Activated T-cell treated with anti-CD3 and anti-CD28 coated beads, Interleukin-2, amount 50 U/mL, for 72 hours (primary cell): ENCODE measurements around the gene SAXO2. TPM values are rescaled to one million over a fixed set of nuclear protein-coding genes. Genes with fewer than 3 reads are reported as not detected.
"Not testable (repeated sequence)": the region's sequence is repeated elsewhere in the genome, so short reads cannot be mapped to it uniquely, and the experiment has no call there.

Source experiments
- ATAC-seq, 2 donors: fragments of 150-1000 bp; cut with Tn5 transposase; replicated peaks in 1 of 2; 2 replicates each; pipeline ENCODE4 v1.10.0; 2021; ENCODE audit warnings: moderate library complexity in 2 of 2, mild to moderate bottlenecking in 1 of 2
- DNase-seq, 2 donors: peaks; one replicate each; pipeline ENCODE4 v3.0.0; 2021 to 2022; ENCODE audit warnings: mixed read lengths in 1 of 2
- H3K27ac Mint-ChIP-seq: one replicate; pipeline ENCODE4 v1.8.0; 2022; ENCODE audit warnings: mild to moderate bottlenecking, moderate library complexity, mixed read lengths
- H3K27me3 Mint-ChIP-seq: one replicate; pipeline ENCODE4 v1.8.0; 2022; ENCODE audit warnings: low read depth, mixed read lengths
- H3K36me3 Mint-ChIP-seq, 2 donors: one replicate each; pipeline ENCODE4 v1.8.0; 2022; ENCODE audit warnings: mixed read lengths in 2 of 2, mild to moderate bottlenecking in 1 of 2; ENCODE audit not compliant: insufficient read depth in 2 of 2
- H3K4me1 Mint-ChIP-seq: one replicate; pipeline ENCODE4 v1.8.0; 2022; ENCODE audit warnings: low read depth, mixed read lengths
- H3K4me3 Mint-ChIP-seq, 2 donors: one replicate each; pipeline ENCODE4 v1.8.0; 2022; ENCODE audit warnings: mild to moderate bottlenecking in 2 of 2, mixed read lengths in 2 of 2, moderate library complexity in 2 of 2
- H3K9me3 Mint-ChIP-seq, 2 donors: one replicate each; pipeline ENCODE4 v1.8.0; 2022; ENCODE audit warnings: mixed read lengths in 2 of 2
- total RNA-seq, 2 donors: library from RNA; stranded (reverse); gene quantifications; one replicate each; pipeline ENCODE4 v1.2.3, GENCODE V29; 2022

Gene SAXO2
- total RNA-seq, 2 donors from 2014 or later = 1.1 to 1.2 TPM

GRCh38 chr15:82311321-82311720 lies 48.7 kb downstream of the SAXO2 start:
- not testable (repeated sequence) for H3K9me3 Mint-ChIP-seq, H3K4me3 Mint-ChIP-seq, H3K27me3 Mint-ChIP-seq, H3K27ac Mint-ChIP-seq, H3K4me1 Mint-ChIP-seq, DNase-seq, ATAC-seq
- peaks cover 0 to 10% of the 10 kb centered on the region in 2 donors for H3K36me3 Mint-ChIP-seq

GRCh38 chr15:82312586-82313349 lies 50.1 kb downstream of the SAXO2 start:
- H3K4me3 Mint-ChIP-seq = no peak overlapping the region
- no peaks in the 10 kb centered on the region for H3K27me3 Mint-ChIP-seq
- H3K36me3 Mint-ChIP-seq = peaks cover 0 to 10% of the 10 kb centered on the region in 2 donors
- no peak for DNase-seq
- no peak for ATAC-seq
- no peaks in the 10 kb centered on the region for H3K4me1 Mint-ChIP-seq
- H3K27ac Mint-ChIP-seq = no peak overlapping the region
- peaks cover 0 to 2% of the 10 kb centered on the region in 2 donors for H3K9me3 Mint-ChIP-seq

GRCh38 chr15:82313446-82313845 lies 50.8 kb downstream of the SAXO2 start:
- Mint-ChIP-seq H3K27ac (no peak overlapping the region), H3K9me3 (peaks cover 0 to 2% of the 10 kb centered on the region in 2 donors), H3K36me3 (peaks cover 0 to 10% of the 10 kb centered on the region in 2 donors), H3K27me3 (no peaks in the 10 kb centered on the region), H3K4me3 (no peak overlapping the region), H3K4me1 (no peaks in the 10 kb centered on the region)
- ATAC-seq = no peak
- DNase-seq = no peak

GRCh38 chr15:82313951-82314768 lies 51.5 kb downstream of the SAXO2 start:
- not testable (repeated sequence) for H3K27me3 Mint-ChIP-seq, H3K9me3 Mint-ChIP-seq, DNase-seq, H3K27ac Mint-ChIP-seq, H3K4me1 Mint-ChIP-seq, ATAC-seq, H3K4me3 Mint-ChIP-seq
- peaks cover 0 to 10% of the 10 kb centered on the region in 2 donors for H3K36me3 Mint-ChIP-seq

- peaks cover 0 to 10% of the 10 kb centered on the region in 2 donors for H3K36me3 Mint-ChIP-seq
- DNase-seq (no peak), ATAC-seq (no peak)
- H3K4me3 Mint-ChIP-seq = no peak overlapping the region
- H3K4me1 Mint-ChIP-seq = no peaks in the 10 kb centered on the region
- H3K27ac Mint-ChIP-seq = no peak overlapping the region
- peaks cover 0 to 2% of the 10 kb centered on the region in 2 donors for H3K9me3 Mint-ChIP-seq
- no peaks in the 10 kb centered on the region for H3K27me3 Mint-ChIP-seq
Observed at GRCh38 chr15:82314769-82315518, 52.3 kb downstream of the SAXO2 start.

DNA sequence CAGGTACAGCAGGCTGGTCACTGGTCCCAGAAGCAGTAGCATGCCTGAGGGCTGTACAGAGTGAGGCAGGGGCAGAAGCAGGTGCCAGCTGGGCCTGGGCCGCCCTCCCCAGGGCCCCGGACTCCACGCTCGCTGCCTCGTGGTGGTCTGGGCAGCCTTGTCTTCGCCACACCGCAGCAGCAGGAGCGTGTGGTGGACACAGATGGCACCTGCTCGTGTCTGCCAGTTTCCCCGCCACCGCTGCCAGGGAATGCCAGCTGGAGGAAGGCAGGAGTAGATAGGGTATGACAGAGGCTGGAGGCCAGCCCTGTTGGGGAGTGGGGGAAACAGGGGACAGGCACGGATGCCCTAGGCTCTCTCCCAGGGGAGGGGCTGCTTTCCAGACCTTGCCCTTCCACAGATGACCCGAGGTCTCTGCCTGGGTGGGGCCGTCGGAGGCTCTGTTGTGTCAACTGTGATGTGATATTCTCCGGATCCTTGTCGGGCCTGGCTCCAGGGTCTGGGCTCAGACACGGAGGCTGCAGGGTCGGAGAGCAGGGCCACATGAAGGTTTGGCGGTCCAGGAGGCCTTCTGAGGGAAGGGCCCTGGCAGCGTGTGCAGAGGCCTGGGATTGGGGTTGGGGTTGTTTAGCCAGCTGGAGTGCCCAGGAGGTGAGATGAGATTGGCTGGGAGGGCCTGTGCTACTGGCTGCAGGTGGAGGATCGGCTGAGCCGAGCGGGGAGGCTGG lies 53.1 kb downstream of the SAXO2 start:
- H3K27ac Mint-ChIP-seq = no peak overlapping the region
- H3K4me1 Mint-ChIP-seq = no peaks in the 10 kb centered on the region
- no peak overlapping the region for H3K4me3 Mint-ChIP-seq
- H3K9me3 Mint-ChIP-seq = no peaks in the 10 kb centered on the region
- peaks cover 0 to 6% of the 10 kb centered on the region in 2 donors for H3K36me3 Mint-ChIP-seq
- no peak for DNase-seq
- no peak for ATAC-seq
- no peaks in the 10 kb centered on the region for H3K27me3 Mint-ChIP-seq

- DNase-seq, H3K4me1 Mint-ChIP-seq, H3K27me3 Mint-ChIP-seq, H3K4me3 Mint-ChIP-seq, H3K36me3 Mint-ChIP-seq, ATAC-seq, H3K9me3 Mint-ChIP-seq, H3K27ac Mint-ChIP-seq: not testable (repeated sequence)
Observed at GRCh38 chr15:82316247-82317090, 53.9 kb downstream of the SAXO2 start.

DNA sequence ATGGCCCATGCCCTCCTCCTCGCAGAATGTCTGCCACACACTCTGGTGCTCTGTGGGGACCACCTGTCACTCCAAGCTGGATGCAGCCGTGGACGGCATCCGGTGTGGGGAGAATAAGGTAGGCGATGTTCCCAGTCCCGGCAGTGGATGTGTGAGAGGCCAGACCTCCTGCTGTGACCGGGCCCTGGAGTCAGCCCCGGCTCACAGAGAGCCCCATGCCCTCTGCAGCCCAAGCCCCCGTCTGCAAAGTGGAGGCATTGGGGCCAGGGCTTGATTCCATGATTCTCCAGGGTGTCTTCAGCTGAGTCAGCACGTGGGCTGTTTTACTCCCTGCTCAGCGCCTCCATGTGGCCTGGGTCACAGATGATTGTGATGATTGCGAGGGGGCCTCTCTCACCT lies 54.5 kb downstream of the SAXO2 start:
- H3K27me3 Mint-ChIP-seq = no peaks in the 10 kb centered on the region
- no peak for ATAC-seq
- no peak overlapping the region for H3K27ac Mint-ChIP-seq
- no peaks in the 10 kb centered on the region for H3K36me3 Mint-ChIP-seq
- no peaks in the 10 kb centered on the region for H3K9me3 Mint-ChIP-seq
- no peak for DNase-seq
- H3K4me1 Mint-ChIP-seq = no peaks in the 10 kb centered on the region
- no peak overlapping the region for H3K4me3 Mint-ChIP-seq

- not testable (repeated sequence) for H3K4me3 Mint-ChIP-seq, H3K27me3 Mint-ChIP-seq, ATAC-seq, H3K27ac Mint-ChIP-seq, H3K36me3 Mint-ChIP-seq, H3K4me1 Mint-ChIP-seq, DNase-seq, H3K9me3 Mint-ChIP-seq
Observed at GRCh38 chr15:82317516-82317915, 54.9 kb downstream of the SAXO2 start.

DNA sequence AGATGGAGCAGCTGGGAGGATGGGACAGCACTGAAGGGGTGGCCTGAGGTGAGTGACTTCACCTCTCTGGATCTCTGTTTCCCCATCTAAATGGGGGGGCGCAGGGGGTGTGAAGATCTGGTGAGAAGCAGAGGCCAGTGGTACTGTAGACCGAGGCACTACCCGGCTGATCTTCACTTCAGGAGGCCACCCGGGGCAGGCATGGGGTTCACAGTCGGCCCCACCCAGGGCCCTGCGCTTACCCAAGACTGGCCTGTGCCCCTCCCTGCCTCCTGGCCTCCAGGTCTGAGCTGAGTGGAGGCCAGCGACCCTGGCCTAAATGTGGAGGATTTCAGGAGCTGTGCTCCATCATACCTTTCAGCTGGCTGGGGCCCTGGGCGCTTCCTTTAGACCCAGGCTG lies 55.7 kb downstream of the SAXO2 start:
- not testable (repeated sequence) for H3K4me1 Mint-ChIP-seq, ATAC-seq, H3K9me3 Mint-ChIP-seq, H3K4me3 Mint-ChIP-seq, DNase-seq, H3K27me3 Mint-ChIP-seq, H3K36me3 Mint-ChIP-seq, H3K27ac Mint-ChIP-seq

DNA sequence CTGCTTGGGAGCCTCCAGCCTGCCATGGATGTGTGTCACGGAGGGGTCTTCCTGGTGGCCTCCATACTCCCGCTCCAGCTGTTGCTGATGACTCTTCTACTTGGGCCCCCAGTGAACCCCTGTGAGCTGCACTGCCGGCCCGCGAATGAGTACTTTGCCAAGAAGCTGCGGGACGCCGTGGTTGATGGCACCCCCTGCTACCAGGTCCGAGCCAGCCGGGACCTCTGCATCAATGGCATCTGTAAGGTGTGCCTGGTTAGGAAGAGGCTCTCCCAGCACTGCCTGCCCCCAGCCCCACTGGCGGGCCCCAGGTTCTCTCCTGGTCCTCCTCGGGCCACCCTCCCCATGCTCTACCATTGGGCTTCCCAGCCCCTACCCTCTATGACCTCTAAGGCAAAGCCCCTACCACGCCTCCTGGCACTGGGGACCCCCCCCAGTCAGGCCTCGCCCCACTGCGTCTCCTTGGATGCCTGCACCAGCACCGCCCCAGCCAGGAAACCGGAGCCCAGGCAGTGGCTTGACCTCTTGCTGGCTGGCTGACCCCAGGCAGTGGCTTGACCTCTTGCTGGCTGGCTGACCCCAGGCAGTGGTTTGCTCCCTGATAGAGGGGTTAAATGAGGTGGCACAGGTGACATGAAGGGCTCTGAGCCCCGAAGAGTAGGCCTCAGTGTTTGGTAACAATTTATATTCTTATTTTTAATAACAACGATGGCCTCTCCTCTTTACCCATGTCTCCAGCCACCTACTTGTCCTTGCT lies 57.1 kb downstream of the SAXO2 start:
- not testable (repeated sequence) for H3K36me3 Mint-ChIP-seq, H3K9me3 Mint-ChIP-seq, H3K4me1 Mint-ChIP-seq, H3K27me3 Mint-ChIP-seq, DNase-seq, H3K4me3 Mint-ChIP-seq, H3K27ac Mint-ChIP-seq, ATAC-seq
